Liver (tissue), 3 donors: ENCODE measurements around the gene OTOP2.

ENCODE experiments used
- GABPA ChIP-seq, 2 donors: IDR thresholded peaks in 1 of 2; conservative IDR thresholded peaks in 1 of 2; 2 replicates each; pipeline ENCODE4 v1.6.1; 2016; ENCODE audit warnings: antibody characterized with exemption in 2 of 2, mild to moderate bottlenecking in 1 of 2, moderate library complexity in 1 of 2
- HNF4A ChIP-seq, 2 donors: conservative IDR thresholded peaks; 2 replicates each; pipeline ENCODE4 v1.6.1; 2016; ENCODE audit warnings: antibody characterized with exemption in 2 of 2, mild to moderate bottlenecking in 2 of 2
- SP1 ChIP-seq: IDR thresholded peaks from 2 replicates; pipeline ENCODE4 v1.6.1; 2018; ENCODE audit warnings: antibody characterized with exemption, mild to moderate bottlenecking
- TF ChIP-seq, protein P1 (sequence below): fragments of 150-350 bp; IDR thresholded peaks from 2 replicates; pipeline ENCODE4 v1.5.1; 2017; ENCODE audit warnings: improper control_type of control experiment, low read depth, low read length; ENCODE audit not compliant: missing input control
- TF ChIP-seq, protein P2 (sequence below): IDR thresholded peaks from 2 replicates; pipeline ENCODE4 v1.6.1; 2016; ENCODE audit warnings: antibody characterized with exemption, mild to moderate bottlenecking
- donor health status: healthy.
- donor health status: healthy.

DNA sequence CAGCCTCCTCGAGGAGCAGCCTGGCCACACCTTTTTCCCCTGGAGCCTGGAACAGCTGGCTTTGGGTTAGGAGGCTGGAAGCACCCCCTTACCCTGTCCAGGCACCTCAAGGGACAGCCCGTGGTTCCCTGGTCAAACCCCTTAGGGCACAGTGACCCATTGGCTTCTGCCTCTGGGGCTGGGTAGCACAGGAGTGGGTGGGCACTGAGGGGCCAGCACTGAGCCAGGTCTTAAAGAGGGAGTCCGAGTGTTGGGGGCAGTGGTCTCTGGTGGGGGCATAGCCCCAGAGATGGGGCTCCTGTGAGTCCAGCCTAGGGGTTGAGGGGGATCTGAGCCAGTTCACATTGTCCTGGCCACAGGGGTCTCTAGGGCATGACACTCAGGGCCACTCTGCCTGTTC is 27.0 kb downstream of the OTOP2 start:
- TF ChIP-seq, protein P1, sequence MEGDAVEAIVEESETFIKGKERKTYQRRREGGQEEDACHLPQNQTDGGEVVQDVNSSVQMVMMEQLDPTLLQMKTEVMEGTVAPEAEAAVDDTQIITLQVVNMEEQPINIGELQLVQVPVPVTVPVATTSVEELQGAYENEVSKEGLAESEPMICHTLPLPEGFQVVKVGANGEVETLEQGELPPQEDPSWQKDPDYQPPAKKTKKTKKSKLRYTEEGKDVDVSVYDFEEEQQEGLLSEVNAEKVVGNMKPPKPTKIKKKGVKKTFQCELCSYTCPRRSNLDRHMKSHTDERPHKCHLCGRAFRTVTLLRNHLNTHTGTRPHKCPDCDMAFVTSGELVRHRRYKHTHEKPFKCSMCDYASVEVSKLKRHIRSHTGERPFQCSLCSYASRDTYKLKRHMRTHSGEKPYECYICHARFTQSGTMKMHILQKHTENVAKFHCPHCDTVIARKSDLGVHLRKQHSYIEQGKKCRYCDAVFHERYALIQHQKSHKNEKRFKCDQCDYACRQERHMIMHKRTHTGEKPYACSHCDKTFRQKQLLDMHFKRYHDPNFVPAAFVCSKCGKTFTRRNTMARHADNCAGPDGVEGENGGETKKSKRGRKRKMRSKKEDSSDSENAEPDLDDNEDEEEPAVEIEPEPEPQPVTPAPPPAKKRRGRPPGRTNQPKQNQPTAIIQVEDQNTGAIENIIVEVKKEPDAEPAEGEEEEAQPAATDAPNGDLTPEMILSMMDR, result no peak
- no peak for TF ChIP-seq GABPA (IDR thresholded peaks at IDR 0.05 in 1 of 2, conservative IDR thresholded peaks at IDR 0.05 in 1 of 2)
- TF ChIP-seq HNF4A (conservative IDR thresholded peaks at IDR 0.05), result no peak
- TF ChIP-seq, protein P2, sequence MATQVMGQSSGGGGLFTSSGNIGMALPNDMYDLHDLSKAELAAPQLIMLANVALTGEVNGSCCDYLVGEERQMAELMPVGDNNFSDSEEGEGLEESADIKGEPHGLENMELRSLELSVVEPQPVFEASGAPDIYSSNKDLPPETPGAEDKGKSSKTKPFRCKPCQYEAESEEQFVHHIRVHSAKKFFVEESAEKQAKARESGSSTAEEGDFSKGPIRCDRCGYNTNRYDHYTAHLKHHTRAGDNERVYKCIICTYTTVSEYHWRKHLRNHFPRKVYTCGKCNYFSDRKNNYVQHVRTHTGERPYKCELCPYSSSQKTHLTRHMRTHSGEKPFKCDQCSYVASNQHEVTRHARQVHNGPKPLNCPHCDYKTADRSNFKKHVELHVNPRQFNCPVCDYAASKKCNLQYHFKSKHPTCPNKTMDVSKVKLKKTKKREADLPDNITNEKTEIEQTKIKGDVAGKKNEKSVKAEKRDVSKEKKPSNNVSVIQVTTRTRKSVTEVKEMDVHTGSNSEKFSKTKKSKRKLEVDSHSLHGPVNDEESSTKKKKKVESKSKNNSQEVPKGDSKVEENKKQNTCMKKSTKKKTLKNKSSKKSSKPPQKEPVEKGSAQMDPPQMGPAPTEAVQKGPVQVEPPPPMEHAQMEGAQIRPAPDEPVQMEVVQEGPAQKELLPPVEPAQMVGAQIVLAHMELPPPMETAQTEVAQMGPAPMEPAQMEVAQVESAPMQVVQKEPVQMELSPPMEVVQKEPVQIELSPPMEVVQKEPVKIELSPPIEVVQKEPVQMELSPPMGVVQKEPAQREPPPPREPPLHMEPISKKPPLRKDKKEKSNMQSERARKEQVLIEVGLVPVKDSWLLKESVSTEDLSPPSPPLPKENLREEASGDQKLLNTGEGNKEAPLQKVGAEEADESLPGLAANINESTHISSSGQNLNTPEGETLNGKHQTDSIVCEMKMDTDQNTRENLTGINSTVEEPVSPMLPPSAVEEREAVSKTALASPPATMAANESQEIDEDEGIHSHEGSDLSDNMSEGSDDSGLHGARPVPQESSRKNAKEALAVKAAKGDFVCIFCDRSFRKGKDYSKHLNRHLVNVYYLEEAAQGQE, result no peak
- no peak for TF ChIP-seq SP1
